ENCODE measurements around the gene LIPJ.

The LIPJ gene

DNA sequence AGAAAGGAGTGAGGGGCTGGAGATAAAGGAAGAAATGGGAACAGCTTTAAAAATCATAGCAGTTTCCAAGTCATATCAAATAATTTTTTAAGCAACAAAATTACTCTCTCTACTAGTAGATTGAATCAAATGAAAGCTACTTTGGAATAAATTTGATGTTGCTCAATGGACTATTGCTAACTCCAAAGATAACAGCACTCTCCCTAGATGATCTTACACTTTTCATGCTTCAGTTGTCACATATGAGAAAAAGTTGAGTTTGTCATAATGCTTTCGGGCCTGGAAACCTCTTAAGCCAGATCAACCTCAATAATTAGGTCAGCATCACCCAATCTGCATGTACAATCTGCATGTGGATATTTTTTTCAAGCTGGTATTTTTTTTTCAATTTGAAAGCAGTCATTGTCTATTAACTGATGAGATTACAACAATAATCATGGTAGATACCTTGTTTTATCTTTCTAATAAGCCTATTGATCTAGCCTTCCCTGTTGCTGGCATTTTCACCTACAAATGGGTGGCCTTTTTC, 31.3 kb downstream of the LIPJ start:
- peak; percentile 44 for FAIRE-seq

DNA sequence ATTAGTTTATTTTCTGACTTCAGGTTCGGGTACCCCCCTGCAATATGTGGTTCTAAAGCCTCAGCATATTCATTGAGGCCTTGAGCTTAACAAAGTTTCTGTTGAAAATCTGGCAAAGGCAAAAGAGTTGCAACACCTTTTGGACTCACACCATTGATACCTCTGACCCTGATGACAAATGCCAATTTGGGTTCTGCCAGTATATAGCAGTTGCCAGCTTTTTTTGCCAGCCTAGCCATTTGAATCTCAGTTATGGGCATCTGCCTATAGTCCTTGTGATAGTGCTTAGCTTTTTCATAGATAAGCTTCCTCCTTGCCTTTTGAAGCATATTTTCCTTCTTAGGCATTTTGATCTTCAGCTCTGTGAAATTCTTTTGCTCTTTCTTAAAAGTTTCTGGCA, 31.9 kb downstream of the LIPJ start:
- DNase-seq (ENCODE audit: insufficient read length, low spot score), result no peak
- TF ChIP-seq, protein P1, sequence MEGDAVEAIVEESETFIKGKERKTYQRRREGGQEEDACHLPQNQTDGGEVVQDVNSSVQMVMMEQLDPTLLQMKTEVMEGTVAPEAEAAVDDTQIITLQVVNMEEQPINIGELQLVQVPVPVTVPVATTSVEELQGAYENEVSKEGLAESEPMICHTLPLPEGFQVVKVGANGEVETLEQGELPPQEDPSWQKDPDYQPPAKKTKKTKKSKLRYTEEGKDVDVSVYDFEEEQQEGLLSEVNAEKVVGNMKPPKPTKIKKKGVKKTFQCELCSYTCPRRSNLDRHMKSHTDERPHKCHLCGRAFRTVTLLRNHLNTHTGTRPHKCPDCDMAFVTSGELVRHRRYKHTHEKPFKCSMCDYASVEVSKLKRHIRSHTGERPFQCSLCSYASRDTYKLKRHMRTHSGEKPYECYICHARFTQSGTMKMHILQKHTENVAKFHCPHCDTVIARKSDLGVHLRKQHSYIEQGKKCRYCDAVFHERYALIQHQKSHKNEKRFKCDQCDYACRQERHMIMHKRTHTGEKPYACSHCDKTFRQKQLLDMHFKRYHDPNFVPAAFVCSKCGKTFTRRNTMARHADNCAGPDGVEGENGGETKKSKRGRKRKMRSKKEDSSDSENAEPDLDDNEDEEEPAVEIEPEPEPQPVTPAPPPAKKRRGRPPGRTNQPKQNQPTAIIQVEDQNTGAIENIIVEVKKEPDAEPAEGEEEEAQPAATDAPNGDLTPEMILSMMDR (IDR thresholded peaks at IDR 0.05; ENCODE audit: insufficient read depth, missing control alignments), result no peak
- no peak for FAIRE-seq

More for the DNA sequence above, 31.3 kb downstream of the LIPJ start:
- no peak for DNase-seq (ENCODE audit: insufficient read length, low spot score)
- TF ChIP-seq, protein P1 (IDR thresholded peaks at IDR 0.05; ENCODE audit: insufficient read depth, missing control alignments), result no peak

DNA sequence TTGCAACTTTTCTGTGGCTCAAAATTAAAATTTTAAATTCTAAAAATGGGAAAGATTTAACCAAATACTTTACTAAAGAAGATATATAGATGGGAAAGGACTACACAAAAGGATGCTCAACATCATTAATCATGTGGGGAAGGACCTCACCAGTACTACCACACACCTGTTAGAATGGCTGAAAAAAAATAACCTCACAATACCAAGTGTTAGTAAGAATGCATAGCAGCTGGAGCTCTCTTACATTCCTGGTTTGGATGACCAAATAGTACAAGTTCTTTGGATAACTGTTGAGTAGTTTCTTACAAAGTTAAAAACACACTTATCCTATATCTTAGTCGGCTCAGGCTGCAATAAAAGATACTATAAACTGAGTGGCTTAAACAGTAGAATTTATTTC, 33.9 kb downstream of the LIPJ start:
- TF ChIP-seq, protein P1 (IDR thresholded peaks at IDR 0.05; ENCODE audit: insufficient read depth, missing control alignments), result no peak
- FAIRE-seq (no peak), DNase-seq (ENCODE audit: insufficient read length, low spot score) (no peak)

DNA sequence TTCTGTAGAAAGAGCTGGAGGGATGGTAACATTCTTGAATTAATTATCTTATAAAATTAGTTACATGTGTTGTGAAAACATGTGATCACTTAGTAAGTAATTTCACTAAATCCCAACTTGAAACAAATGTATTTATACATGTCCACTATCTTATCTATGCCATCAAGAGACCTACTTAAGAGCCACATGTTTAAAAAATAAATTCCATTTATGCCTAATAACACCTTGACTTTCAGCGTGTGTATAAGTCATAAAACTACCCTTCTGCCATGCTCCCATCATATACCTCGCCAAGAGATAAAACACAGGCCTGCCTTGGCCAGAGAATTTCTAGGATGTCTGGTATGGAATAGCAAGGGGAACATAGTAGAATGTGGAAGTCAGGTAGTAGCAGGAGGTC, 37.3 kb downstream of the LIPJ start:
- TF ChIP-seq, protein P1 (IDR thresholded peaks at IDR 0.05; ENCODE audit: insufficient read depth, missing control alignments), result no peak
- FAIRE-seq (no peak), DNase-seq (ENCODE audit: insufficient read length, low spot score) (no peak)

DNA sequence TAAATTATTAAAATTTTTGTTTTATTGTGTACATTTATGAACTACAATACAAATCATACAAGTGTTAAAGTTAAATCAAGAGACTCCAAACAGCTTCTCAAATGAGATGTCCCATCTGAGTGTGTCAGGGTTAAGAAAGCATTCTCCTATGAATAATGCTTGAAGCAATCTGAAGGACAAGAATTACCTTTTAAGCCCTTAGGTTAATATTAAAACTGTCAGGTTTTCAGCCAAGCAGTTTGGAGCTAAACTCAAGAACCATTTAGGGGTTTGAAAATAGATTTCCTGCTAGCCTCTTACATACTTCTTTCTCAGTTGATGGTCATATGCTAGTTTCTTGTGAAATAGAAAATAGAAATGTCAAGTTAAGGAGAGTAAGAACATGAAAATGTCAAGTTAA, 38.3 kb downstream of the LIPJ start:
- DNase-seq (ENCODE audit: insufficient read length, low spot score), result no peak
- TF ChIP-seq, protein P1 (IDR thresholded peaks at IDR 0.05; ENCODE audit: insufficient read depth, missing control alignments), result no peak
- FAIRE-seq, result no peak

DNA sequence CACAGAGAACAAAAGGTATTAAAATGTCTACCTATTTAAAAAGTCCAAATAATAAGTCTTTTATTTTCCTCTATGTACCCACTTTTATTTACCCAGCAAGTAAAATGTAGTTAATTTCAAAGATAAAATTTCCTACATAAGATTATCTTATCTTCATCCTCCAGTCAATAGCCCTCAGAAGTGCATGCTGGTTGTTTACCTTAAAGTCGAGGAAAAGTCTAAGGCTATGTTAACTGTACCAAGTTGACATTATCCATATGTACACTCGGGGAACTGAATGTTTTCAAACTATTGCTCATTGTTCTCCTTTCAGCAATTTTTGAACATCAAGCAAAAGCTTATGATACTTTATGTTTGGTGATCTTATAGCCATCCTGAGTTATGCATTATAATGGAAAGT, 53.6 kb downstream of the LIPJ start:
- TF ChIP-seq, protein P1 (IDR thresholded peaks at IDR 0.05; ENCODE audit: insufficient read depth, missing control alignments), result no peak
- DNase-seq (ENCODE audit: insufficient read length, low spot score), result no peak
- FAIRE-seq, result no peak

DNA sequence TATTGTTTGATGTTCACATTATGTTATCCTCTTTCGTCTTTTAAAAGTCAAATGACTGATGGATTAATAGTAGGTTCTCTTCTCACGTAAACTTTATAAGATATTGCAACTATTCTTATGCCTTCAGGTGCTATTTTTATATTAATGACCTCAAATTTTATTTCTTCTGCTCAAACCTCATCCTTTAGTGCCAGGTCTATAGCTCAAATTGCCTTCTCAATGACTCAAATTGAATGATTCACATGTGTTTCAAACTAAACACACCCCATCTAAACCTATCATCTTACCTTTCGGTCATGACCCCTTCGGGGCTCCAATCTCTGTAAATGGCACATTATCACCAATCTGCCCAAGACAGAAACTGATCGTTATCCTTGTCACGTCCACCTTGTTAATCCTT, 55.6 kb downstream of the LIPJ start:
- TF ChIP-seq, protein P1 (IDR thresholded peaks at IDR 0.05; ENCODE audit: insufficient read depth, missing control alignments), result no peak
- FAIRE-seq (no peak), DNase-seq (ENCODE audit: insufficient read length, low spot score) (no peak)

Measured in D721Med (cell line).